Hepatic stellate cell (primary cell): ENCODE data around the gene FUNDC1.
"Not testable (repeated sequence)": the region's sequence is repeated elsewhere in the genome, so short reads cannot be mapped to it uniquely, and the experiment has no call there.

ENCODE experiments used
- DNase-seq: peaks from one replicate; pipeline ENCODE4 v3.0.0; 2011; ENCODE audit warnings: low spot score

The FUNDC1 gene

GRCh38 chrX:44542567-44543325, at the start of gene FUNDC1:
FUNDC1 (minus strand) TSS chrX:44542859; CDS start chrX:44542832, 27 bp downstream.
- peak; percentile 89 for DNase-seq

- no peak for DNase-seq
Observed at GRCh38 chrX:44585866-44586265, 43.2 kb upstream of the FUNDC1 start.

- DNase-seq, result no peak
Observed at GRCh38 chrX:44580466-44580865, 37.8 kb upstream of the FUNDC1 start.

GRCh38 chrX:44572340-44572938, 29.8 kb upstream of the FUNDC1 start:
- no peak for DNase-seq

GRCh38 chrX:44570522-44570921, 27.9 kb upstream of the FUNDC1 start:
- no peak for DNase-seq

- no peak for DNase-seq
Observed at GRCh38 chrX:44569122-44569521, 26.5 kb upstream of the FUNDC1 start.

GRCh38 chrX:44568196-44568595, 25.5 kb upstream of the FUNDC1 start:
- no peak for DNase-seq

GRCh38 chrX:44561896-44562295, 19.2 kb upstream of the FUNDC1 start:
- DNase-seq, result not testable (repeated sequence)

- no peak for DNase-seq
Observed at GRCh38 chrX:44550563-44550962, 7.9 kb upstream of the FUNDC1 start.

GRCh38 chrX:44545454-44545853, 2.8 kb upstream of the FUNDC1 start:
- not testable (repeated sequence) for DNase-seq

GRCh38 chrX:44544036-44544435, 1.4 kb upstream of the FUNDC1 start:
- DNase-seq, result no peak

GRCh38 chrX:44536198-44536597, 6.5 kb downstream of the FUNDC1 start:
- no peak for DNase-seq

GRCh38 chrX:44529310-44529709, 13.3 kb downstream of the FUNDC1 start:
- DNase-seq, result no peak

GRCh38 chrX:44514272-44514671, 28.4 kb downstream of the FUNDC1 start:
- DNase-seq, result no peak

- DNase-seq, result no peak
Observed at GRCh38 chrX:44507292-44507691, 35.4 kb downstream of the FUNDC1 start.

- no peak for DNase-seq
Observed at GRCh38 chrX:44506678-44507077, 36.0 kb downstream of the FUNDC1 start.

GRCh38 chrX:44503560-44503959, 39.1 kb downstream of the FUNDC1 start:
- DNase-seq, result no peak

- DNase-seq, result no peak
Observed at GRCh38 chrX:44495091-44495490, 47.6 kb downstream of the FUNDC1 start.

GRCh38 chrX:44494357-44494756, 48.3 kb downstream of the FUNDC1 start:
- DNase-seq, result no peak

GRCh38 chrX:44489515-44489914, 53.1 kb downstream of the FUNDC1 start:
- DNase-seq, result no peak

- DNase-seq, result no peak
Observed at GRCh38 chrX:44484607-44485146, 58.0 kb downstream of the FUNDC1 start.

GRCh38 chrX:44483965-44484606, 58.6 kb downstream of the FUNDC1 start:
- no peak for DNase-seq

- DNase-seq, result no peak
Observed at GRCh38 chrX:44482575-44482974, 60.1 kb downstream of the FUNDC1 start.
